Sigmoid colon (tissue), 4 donors: Measurements from ENCODE around the gene PPEF2.

ENCODE experiments used
- EP300 ChIP-seq, 4 donors: sonication (generic); formaldehyde crosslinking; IDR thresholded peaks; one replicate each; pipeline ENCODE4 v1.6.1; 2017; ENCODE audit warnings: antibody characterized with exemption in 4 of 4
- POLR2A ChIP-seq, 2 donors: fragments of 450-650 bp; IDR thresholded peaks; one replicate each; pipeline ENCODE4 v1.6.1; 2016; ENCODE audit warnings: antibody characterized with exemption in 2 of 2, mild to moderate bottlenecking in 2 of 2, moderate library complexity in 2 of 2
- POLR2AphosphoS5 ChIP-seq, 4 donors: sonication (generic); formaldehyde crosslinking; IDR thresholded peaks; one replicate each; pipeline ENCODE4 v1.6.1; 2017; ENCODE audit warnings: antibody characterized with exemption in 4 of 4
- TF ChIP-seq, protein P1 (sequence below), 4 experiments: fragments of 450-650 bp in 3 of 4; fragments of 200-600 bp in 1 of 4; IDR thresholded peaks; one replicate each; pipeline ENCODE4 v1.5.1; 2016 to 2019; ENCODE audit warnings: antibody characterized with exemption in 4 of 4, mild to moderate bottlenecking in 3 of 4, moderate library complexity in 2 of 4

DNA sequence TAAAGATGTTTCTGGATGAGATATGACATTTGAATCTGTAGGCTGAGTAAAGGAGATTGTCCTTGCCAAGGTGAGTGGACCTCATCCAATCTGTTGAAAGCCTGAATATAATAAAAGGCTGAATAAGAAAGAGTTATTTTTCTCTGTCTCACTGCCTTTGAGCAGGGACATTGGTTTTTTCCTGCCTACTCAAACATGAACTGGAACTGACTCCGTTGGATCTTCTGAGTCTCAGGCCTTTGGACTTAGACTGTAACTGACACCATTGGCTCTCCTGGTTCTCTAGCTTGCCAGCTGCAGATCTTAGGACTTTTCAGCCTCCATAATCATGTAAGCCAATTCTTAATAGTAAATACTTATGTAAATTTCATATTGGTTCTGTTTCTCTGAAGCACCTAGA is 43.5 kb downstream of the PPEF2 start:
- TF ChIP-seq, protein P1, sequence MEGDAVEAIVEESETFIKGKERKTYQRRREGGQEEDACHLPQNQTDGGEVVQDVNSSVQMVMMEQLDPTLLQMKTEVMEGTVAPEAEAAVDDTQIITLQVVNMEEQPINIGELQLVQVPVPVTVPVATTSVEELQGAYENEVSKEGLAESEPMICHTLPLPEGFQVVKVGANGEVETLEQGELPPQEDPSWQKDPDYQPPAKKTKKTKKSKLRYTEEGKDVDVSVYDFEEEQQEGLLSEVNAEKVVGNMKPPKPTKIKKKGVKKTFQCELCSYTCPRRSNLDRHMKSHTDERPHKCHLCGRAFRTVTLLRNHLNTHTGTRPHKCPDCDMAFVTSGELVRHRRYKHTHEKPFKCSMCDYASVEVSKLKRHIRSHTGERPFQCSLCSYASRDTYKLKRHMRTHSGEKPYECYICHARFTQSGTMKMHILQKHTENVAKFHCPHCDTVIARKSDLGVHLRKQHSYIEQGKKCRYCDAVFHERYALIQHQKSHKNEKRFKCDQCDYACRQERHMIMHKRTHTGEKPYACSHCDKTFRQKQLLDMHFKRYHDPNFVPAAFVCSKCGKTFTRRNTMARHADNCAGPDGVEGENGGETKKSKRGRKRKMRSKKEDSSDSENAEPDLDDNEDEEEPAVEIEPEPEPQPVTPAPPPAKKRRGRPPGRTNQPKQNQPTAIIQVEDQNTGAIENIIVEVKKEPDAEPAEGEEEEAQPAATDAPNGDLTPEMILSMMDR (IDR thresholded peaks at IDR 0.05): no peak
- TF ChIP-seq POLR2A (IDR thresholded peaks at IDR 0.05) (no peak), EP300 (IDR thresholded peaks at IDR 0.05) (no peak), POLR2AphosphoS5 (IDR thresholded peaks at IDR 0.05) (no peak)
